ENCODE measurements around the gene SLC25A23.

Gene SLC25A23

DNA sequence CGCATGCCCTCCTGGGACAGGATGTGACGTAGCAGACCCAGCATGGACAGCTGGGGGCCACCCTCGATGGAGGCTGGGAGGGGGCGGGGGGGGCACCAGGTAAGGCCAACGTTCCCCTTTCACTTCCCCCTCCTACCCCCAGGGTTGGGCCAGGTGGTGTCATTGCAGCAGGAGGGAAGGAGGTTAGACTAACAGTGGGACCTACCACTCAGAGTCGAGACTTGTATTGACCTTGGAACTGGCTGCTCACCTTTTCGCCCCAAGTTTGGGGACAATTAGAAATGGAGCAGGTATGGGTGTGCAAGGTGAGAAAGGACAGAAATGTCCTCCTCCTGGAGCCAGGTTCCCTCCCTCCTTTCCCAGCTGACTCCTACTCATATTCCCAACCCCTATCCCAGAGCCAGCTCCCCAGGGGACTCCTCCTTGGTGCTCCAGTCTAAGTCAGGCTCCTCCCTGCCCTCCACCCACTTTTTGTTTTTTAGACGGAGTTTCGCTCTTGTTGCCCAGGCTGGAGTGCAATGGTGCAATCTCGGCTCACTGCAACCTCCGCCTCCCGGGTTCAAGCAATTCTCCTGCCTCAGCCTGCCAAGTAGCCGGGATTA, 17.4 kb downstream of the SLC25A23 start:
- no peaks in the 10 kb centered on the region for H3K27me3 ChIP-seq (ENCODE audit: insufficient read depth, low read length, poor library complexity)
- no peak overlapping the region for H2AFZ ChIP-seq (ENCODE audit: low read depth, low read length)
- DNase-seq (no peak), ATAC-seq (ENCODE audit: insufficient read depth, low read depth) (no peak)
- H3K4me3 ChIP-seq (ENCODE audit: low read depth in 1 of 2, low read length in 2 of 2): no peak overlapping the region
- no peak overlapping the region for H3K27ac ChIP-seq (ENCODE audit: low read length)
- no peaks in the 10 kb centered on the region for H3K9me3 ChIP-seq (ENCODE audit: insufficient read depth, low read length, severe bottlenecking)
- TF ChIP-seq, protein P1, sequence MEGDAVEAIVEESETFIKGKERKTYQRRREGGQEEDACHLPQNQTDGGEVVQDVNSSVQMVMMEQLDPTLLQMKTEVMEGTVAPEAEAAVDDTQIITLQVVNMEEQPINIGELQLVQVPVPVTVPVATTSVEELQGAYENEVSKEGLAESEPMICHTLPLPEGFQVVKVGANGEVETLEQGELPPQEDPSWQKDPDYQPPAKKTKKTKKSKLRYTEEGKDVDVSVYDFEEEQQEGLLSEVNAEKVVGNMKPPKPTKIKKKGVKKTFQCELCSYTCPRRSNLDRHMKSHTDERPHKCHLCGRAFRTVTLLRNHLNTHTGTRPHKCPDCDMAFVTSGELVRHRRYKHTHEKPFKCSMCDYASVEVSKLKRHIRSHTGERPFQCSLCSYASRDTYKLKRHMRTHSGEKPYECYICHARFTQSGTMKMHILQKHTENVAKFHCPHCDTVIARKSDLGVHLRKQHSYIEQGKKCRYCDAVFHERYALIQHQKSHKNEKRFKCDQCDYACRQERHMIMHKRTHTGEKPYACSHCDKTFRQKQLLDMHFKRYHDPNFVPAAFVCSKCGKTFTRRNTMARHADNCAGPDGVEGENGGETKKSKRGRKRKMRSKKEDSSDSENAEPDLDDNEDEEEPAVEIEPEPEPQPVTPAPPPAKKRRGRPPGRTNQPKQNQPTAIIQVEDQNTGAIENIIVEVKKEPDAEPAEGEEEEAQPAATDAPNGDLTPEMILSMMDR (IDR thresholded peaks at IDR 0.05; ENCODE audit: borderline replicate concordance, extremely low read depth, low read length, poor library complexity, severe bottlenecking): no peak
- no peak for TF ChIP-seq EZH2 (IDR thresholded peaks at IDR 0.05; ENCODE audit: borderline replicate concordance, low read depth, low read length, severe bottlenecking)
- H3K9ac ChIP-seq (ENCODE audit: low read depth, low read length): no peak overlapping the region
- H4K20me1 ChIP-seq (ENCODE audit: insufficient read depth, low read length): peaks cover 2% of the 10 kb centered on the region; the same call in 1 of the 2 replicates
- no peaks in the 10 kb centered on the region for H3K79me2 ChIP-seq (ENCODE audit: insufficient read depth, low read length)
- no peak overlapping the region for H3K4me2 ChIP-seq (ENCODE audit: insufficient read depth, low read length)
- peaks cover 5% of the 10 kb centered on the region; the same call in 1 of the 2 replicates for H3K36me3 ChIP-seq (ENCODE audit: insufficient read depth, low read length)
- no peaks in the 10 kb centered on the region for H3K4me1 ChIP-seq (ENCODE audit: insufficient read depth, low read length)

DNA sequence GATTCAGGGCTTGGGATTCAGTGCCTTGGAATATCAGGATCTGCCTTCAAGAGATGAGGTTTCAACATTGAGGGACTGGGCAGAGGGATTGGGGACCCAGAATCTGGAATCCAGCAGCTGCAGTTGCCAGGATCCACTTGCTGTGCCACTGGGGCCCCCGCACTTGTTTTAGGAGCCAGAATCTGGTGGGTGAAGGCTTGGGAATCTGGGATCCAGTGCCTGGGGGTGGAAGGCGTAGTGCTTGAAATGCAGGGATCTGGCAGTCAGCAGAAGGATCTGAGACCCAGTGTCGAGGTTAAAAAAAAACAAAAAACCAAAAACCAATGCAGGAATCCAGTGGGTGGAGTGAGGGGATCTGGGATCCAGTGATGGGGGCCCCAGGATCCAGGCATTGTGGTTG, 18.7 kb downstream of the SLC25A23 start:
- Histone ChIP-seq H3K9ac (ENCODE audit: low read depth, low read length) (no peak overlapping the region), H4K20me1 (ENCODE audit: insufficient read depth, low read length) (peaks cover 2% of the 10 kb centered on the region; the same call in 1 of the 2 replicates), H3K27ac (ENCODE audit: low read length) (no peak overlapping the region), H3K4me2 (ENCODE audit: insufficient read depth, low read length) (no peak overlapping the region), H3K79me2 (ENCODE audit: insufficient read depth, low read length) (no peaks in the 10 kb centered on the region), H3K4me3 (ENCODE audit: low read depth in 1 of 2, low read length in 2 of 2) (no peak overlapping the region), H3K4me1 (ENCODE audit: insufficient read depth, low read length) (no peaks in the 10 kb centered on the region), H3K27me3 (ENCODE audit: insufficient read depth, low read length, poor library complexity) (no peaks in the 10 kb centered on the region), H2AFZ (ENCODE audit: low read depth, low read length) (no peak overlapping the region), H3K9me3 (ENCODE audit: insufficient read depth, low read length, severe bottlenecking) (no peaks in the 10 kb centered on the region), H3K36me3 (ENCODE audit: insufficient read depth, low read length) (no peaks in the 10 kb centered on the region)
- TF ChIP-seq EZH2 (IDR thresholded peaks at IDR 0.05; ENCODE audit: borderline replicate concordance, low read depth, low read length, severe bottlenecking): no peak
- TF ChIP-seq, protein P1 (IDR thresholded peaks at IDR 0.05; ENCODE audit: borderline replicate concordance, extremely low read depth, low read length, poor library complexity, severe bottlenecking): no peak
- DNase-seq (no peak), ATAC-seq (ENCODE audit: insufficient read depth, low read depth) (no peak)

DNA sequence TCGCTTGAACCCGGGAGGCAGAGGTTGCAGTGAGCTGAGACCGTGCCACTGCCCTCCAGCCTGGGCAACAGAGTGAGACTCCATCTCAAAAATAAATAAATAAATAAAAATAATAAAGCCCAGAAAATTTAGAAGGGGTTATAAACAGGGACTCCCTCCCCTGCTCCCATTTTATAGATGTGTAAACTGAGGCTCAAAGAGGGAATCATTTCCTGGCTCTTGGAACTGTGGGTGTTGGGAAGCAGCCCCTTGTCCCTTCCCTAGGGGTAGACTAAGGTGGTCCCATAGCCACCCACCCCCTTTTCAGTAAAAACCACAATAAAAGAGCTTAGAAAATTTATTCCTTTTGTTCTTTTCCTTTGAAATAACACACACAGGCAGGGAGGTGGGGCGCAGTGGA, 19.8 kb downstream of the SLC25A23 start:
- Histone ChIP-seq H3K4me1 (ENCODE audit: insufficient read depth, low read length) (no peaks in the 10 kb centered on the region), H3K9me3 (ENCODE audit: insufficient read depth, low read length, severe bottlenecking) (no peaks in the 10 kb centered on the region), H4K20me1 (ENCODE audit: insufficient read depth, low read length) (peaks cover 2% of the 10 kb centered on the region; the same call in 1 of the 2 replicates), H3K27ac (ENCODE audit: low read length) (no peak overlapping the region), H2AFZ (ENCODE audit: low read depth, low read length) (no peak overlapping the region), H3K4me3 (ENCODE audit: low read depth in 1 of 2, low read length in 2 of 2) (no peak overlapping the region), H3K9ac (ENCODE audit: low read depth, low read length) (no peak overlapping the region), H3K27me3 (ENCODE audit: insufficient read depth, low read length, poor library complexity) (no peaks in the 10 kb centered on the region), H3K79me2 (ENCODE audit: insufficient read depth, low read length) (no peaks in the 10 kb centered on the region), H3K36me3 (ENCODE audit: insufficient read depth, low read length) (no peaks in the 10 kb centered on the region), H3K4me2 (ENCODE audit: insufficient read depth, low read length) (no peak overlapping the region)
- ATAC-seq (ENCODE audit: insufficient read depth, low read depth) (no peak), DNase-seq (no peak)
- TF ChIP-seq EZH2 (IDR thresholded peaks at IDR 0.05; ENCODE audit: borderline replicate concordance, low read depth, low read length, severe bottlenecking): no peak
- TF ChIP-seq, protein P1 (IDR thresholded peaks at IDR 0.05; ENCODE audit: borderline replicate concordance, extremely low read depth, low read length, poor library complexity, severe bottlenecking): no peak
